ENCODE data around the gene EPS15.

The EPS15 gene

DNA sequence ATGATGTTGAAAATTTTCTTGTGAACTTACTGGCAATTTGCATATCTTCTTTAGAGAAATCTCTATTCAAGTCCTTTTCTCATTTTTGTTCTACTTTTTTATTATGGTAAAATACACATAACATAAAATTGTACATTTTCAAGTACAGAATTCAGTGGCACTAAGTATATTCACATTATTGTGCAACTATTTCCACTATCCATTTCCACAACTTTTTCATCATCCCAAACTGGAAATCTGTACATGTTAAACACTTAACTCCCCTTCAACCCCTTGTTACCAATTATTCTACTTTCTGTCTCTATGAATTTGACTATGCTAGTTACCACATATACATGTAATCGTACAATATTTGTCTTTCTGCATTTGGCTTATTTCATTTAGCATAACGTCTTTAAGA lies 19.4 kb downstream of the EPS15 start:
- H3K4me3 ChIP-seq (ENCODE audit: low read depth, low read length) = no peak overlapping the region
- TF ChIP-seq, protein P1, sequence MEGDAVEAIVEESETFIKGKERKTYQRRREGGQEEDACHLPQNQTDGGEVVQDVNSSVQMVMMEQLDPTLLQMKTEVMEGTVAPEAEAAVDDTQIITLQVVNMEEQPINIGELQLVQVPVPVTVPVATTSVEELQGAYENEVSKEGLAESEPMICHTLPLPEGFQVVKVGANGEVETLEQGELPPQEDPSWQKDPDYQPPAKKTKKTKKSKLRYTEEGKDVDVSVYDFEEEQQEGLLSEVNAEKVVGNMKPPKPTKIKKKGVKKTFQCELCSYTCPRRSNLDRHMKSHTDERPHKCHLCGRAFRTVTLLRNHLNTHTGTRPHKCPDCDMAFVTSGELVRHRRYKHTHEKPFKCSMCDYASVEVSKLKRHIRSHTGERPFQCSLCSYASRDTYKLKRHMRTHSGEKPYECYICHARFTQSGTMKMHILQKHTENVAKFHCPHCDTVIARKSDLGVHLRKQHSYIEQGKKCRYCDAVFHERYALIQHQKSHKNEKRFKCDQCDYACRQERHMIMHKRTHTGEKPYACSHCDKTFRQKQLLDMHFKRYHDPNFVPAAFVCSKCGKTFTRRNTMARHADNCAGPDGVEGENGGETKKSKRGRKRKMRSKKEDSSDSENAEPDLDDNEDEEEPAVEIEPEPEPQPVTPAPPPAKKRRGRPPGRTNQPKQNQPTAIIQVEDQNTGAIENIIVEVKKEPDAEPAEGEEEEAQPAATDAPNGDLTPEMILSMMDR (IDR thresholded peaks at IDR 0.05; ENCODE audit: insufficient read depth, low read length, missing control alignments) = no peak
- POLR2A ChIA-PET = no interaction called here
- CTCF ChIA-PET = no interaction called here
- DNase-seq (ENCODE audit: low read depth, low spot score) = no peak

DNA sequence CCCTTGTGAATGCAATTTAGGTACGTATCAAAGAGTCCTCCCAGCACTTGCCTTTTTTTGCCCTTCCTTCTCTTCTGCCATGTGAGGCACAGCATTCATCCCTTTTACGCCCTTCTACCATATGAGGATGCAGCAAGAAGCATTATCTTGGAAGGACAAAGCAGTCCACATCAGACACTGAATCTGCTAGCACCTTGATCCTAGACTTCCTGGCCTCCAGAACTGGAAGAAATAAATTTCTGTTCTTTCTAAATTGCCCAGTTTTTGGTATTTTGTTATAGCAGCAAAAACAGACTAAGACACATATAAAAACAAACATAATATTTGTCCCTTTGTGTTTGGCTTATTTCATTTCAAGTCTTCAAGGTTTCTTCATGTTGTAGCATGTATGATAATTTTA lies 20.1 kb downstream of the EPS15 start:
- DNase-seq (ENCODE audit: low read depth, low spot score) = no peak
- ChIA-PET POLR2A (no interaction called here), CTCF (no interaction called here)
- no peak overlapping the region for H3K4me3 ChIP-seq (ENCODE audit: low read depth, low read length)
- TF ChIP-seq, protein P1 (IDR thresholded peaks at IDR 0.05; ENCODE audit: insufficient read depth, low read length, missing control alignments) = no peak

DNA sequence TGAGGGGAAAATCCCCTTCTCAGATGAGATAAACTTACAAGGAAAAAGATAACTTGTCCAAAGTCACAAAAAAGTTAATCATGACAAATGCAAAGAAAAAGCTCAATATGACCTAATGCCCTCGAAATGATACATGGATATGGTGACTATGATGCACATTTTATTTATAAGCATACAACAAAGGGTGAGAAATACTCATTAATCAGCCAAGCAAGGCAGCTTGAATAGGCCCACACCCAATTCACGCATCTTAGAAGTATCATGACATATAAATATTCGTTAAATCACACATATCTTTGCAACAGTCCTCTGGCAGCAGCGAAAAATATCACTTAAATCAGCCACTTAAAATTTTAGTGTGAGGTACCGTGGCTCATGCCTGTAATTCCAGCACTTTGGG lies 21.7 kb downstream of the EPS15 start:
- ChIA-PET CTCF (no interaction called here), POLR2A (no interaction called here)
- no peak overlapping the region for H3K4me3 ChIP-seq (ENCODE audit: low read depth, low read length)
- DNase-seq (ENCODE audit: low read depth, low spot score) = no peak
- TF ChIP-seq, protein P1 (IDR thresholded peaks at IDR 0.05; ENCODE audit: insufficient read depth, low read length, missing control alignments) = no peak

DNA sequence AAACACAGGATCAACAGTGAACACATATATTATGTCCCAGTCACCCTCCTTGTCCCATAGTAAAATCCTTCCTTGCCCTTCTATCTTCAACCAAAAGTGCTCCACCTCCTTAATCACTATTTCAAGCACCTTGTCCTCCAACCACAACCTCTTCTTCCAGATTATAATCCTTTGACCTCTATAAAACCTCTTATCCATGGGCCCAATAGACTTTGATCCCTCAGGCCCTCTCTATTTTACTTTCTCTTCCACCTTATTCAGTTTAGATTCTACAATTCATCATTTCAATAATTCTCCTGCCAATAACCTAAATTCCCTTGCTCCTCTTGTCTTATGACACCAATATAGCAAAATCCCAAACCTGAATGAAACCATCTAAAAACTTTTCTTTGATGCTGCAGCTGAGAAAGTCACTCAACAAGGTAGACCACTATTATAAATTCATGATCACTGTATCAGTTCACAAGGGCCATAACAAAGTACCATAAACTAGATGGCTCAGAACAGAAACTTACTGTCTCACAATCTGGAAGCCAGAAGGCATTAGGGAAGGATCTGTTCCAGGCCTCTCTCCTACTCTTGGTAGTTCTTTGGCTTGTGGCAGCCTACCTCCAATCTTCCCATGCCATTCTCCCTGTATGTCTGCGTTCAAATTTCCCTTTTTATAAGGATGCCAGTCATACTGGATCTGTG lies 24.8 kb downstream of the EPS15 start:
- DNase-seq (ENCODE audit: low read depth, low spot score) = no peak
- H3K4me3 ChIP-seq (ENCODE audit: low read depth, low read length) = no peak overlapping the region
- TF ChIP-seq, protein P1 (IDR thresholded peaks at IDR 0.05; ENCODE audit: insufficient read depth, low read length, missing control alignments) = no peak
- POLR2A ChIA-PET = no interaction called here
- CTCF ChIA-PET = no interaction called here

DNA sequence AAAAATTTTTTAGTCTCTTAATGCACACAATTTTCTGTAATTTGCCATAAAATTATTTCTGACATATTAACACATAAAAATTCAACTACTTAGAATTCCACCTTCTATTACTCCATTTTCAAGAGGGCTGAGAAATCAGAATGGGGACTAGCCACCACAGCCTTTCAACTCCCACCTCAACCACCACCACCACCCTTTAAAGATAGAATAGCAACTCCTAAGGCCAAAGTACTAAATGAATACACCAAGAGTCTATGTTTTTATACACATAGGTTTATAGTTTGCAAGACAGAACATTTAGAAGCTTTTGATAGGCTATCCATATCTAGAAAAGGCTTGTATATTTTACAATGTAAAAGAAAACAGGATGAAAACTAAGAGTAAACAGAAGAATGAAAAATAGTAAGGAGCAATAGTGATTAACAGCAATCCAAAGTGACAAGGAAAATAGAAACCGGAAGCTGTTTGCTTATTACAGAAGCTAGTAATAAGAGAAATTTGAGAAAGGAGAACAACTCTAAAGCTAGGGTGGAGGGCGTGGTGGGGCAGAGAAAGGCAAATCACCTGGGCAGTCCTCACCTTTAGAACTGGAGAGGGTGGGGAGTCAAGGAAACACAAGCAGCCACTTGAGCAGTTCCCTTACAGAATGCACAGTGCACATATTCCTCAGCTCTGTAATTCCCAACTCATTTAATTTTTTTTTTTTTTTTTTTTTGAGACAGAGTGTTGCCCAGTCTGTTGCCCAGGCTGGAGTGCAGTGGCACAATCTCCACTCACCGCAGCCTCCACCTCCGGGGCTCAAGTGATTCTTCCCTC lies 27.7 kb downstream of the EPS15 start:
- H3K4me3 ChIP-seq (ENCODE audit: low read depth, low read length) = no peak overlapping the region
- TF ChIP-seq, protein P1 (IDR thresholded peaks at IDR 0.05; ENCODE audit: insufficient read depth, low read length, missing control alignments) = no peak
- CTCF ChIA-PET = no interaction called here
- no peak for DNase-seq (ENCODE audit: low read depth, low spot score)
- POLR2A ChIA-PET = no interaction called here

DNA sequence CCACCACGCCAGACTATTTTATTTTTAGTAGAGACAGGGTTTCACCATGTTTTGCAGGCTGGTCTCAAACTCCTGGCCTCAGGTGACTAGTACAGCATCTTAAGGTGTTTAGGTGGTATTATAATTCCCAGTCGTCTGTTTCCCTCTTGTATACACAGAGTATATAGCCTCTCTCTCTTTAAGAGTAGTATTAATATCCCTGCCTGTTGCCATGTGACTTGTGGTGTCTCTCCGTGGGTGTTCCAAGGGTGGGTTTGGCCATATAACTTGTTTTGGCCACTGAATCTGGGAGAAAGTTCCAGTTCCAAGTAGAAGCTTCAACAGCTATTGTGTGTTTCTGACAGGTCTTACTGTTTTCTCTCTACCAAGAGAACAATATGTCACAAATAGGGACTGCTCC lies 29.6 kb downstream of the EPS15 start:
- TF ChIP-seq, protein P1 (IDR thresholded peaks at IDR 0.05; ENCODE audit: insufficient read depth, low read length, missing control alignments) = no peak
- POLR2A ChIA-PET = no interaction called here
- DNase-seq (ENCODE audit: low read depth, low spot score) = no peak
- CTCF ChIA-PET = no interaction called here
- no peak overlapping the region for H3K4me3 ChIP-seq (ENCODE audit: low read depth, low read length)
